DMS153 treated with DMSO at 0.1 percent for 48 hours (cell line): ENCODE results near the gene MARCHF9.
"Not testable (repeated sequence)": the region's sequence is repeated elsewhere in the genome, so short reads cannot be mapped to it uniquely, and the experiment has no call there.

ENCODE experiments used
- DNase-seq: peaks from one replicate; lab custom pipeline; 2025; ENCODE audit not compliant: unreplicated experiment; lab: John Stamatoyannopoulos, UW

MARCHF9 gene

DNA sequence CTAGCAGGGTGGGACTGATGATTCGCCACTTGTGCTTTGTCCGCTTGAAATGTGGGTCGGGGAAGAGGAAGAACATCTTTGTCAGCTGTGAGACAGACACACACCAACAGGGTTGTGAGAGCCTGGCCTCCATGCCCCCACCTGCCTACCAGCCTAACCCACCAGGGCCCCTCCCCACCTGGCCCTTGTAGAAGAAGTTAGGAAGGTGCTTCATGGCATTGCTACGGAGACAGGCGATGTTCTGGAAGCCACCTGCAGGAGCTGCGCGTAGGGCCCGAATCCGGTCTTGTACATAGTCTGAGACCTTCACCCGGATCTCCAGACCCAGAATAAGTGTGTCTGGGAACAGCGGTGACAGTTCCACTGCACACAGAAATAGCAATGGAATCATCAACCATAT is 14.7 kb downstream of the MARCHF9 start:
- DNase-seq: no peak

GRCh38 chr12:57770734-57771133 is 15.8 kb downstream of the MARCHF9 start:
- DNase-seq: no peak

DNA sequence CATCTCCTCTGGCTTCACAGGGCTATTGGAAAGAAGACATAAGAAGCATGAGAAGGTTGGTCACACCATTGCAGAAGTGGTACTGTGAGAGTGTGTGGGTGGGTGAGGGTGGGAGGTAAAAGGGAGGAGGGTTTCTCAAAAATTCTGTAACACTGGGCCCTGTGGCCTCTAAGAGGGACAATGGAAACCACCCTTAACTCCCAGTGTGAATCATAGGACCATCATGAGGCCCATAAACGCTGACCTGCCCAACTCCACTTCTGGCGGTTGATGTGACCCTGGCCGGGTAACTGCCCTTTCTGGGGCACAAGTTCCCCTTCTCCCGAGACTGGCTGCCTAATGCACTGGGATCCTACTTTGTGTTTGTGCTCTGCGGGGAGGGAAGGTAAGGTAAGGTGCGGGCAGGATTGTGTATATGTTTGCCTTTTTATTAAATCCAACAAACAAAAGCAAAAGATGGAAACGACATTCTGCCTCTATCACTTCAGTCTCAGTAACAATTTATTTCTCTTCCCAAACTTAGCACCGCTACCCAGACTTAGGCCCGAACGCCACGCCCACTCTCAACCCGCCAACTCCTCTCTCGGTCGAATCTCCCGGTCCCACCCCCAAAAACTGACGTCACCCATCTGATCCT is 16.5 kb downstream of the MARCHF9 start:
- peak; percentile 86 for DNase-seq

GRCh38 chr12:57771873-57772428 is 17.0 kb downstream of the MARCHF9 start, which contains the start of gene METTL1:
Gene METTL1 (minus strand): TSS chr12:57772105. CDS start chr12:57772083, 22 bp downstream.
- peak; percentile 86 for DNase-seq

- peak; percentile 12 for DNase-seq
Observed at GRCh38 chr12:57772429-57773322, 17.8 kb downstream of the MARCHF9 start, which contains the start of gene EEF1AKMT3. Gene EEF1AKMT3 (plus strand): TSS chr12:57772614. CDS start chr12:57772725, 111 bp downstream.

- DNase-seq: not testable (repeated sequence)
Observed at GRCh38 chr12:57774634-57775033, 19.7 kb downstream of the MARCHF9 start.

DNA sequence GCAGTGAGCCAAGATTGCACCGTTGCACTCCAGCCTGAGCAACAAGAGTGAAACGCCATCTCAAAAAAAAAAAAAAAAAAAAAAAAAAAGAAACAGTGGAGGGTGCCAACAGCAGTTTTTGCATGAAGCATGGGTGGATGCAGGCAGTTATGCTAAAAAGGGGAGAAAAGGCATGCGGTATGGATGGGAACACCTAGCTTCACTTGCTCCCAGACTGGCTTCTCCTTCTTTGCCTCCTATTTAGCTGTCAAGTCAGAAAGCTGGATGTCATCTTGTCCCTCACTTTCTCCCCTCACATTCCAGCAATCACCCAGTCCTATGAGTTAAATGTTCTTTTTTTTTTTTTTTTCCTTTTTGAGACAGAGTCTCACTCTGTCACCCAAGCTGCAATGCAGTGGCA is 20.1 kb downstream of the MARCHF9 start:
- DNase-seq: no peak

- no peak for DNase-seq
Observed at GRCh38 chr12:57775563-57776246, 20.8 kb downstream of the MARCHF9 start.

- DNase-seq: no peak
Observed at GRCh38 chr12:57776247-57776587, 21.3 kb downstream of the MARCHF9 start.

- DNase-seq: no peak
Observed at GRCh38 chr12:57777367-57777766, 22.5 kb downstream of the MARCHF9 start.

DNA sequence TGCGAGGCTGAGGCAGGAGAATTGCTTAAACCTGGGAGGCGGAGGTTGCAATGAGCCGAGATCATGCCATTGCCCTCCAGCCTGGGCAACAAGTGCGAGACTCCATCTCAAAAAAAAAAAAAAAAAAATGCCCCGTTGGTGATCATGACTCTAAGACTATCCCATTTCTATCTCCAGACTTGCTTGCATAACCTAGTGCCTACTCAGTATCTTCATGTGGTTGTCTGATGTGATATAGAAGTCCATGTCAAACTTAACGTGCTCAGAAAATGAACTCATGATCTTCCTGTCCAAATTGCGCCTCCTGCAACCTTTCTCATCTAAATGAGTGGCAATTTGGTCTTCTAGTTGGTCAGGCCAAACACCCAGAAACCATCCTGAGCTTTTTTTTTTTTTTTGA is 23.0 kb downstream of the MARCHF9 start:
- DNase-seq: no peak

DNA sequence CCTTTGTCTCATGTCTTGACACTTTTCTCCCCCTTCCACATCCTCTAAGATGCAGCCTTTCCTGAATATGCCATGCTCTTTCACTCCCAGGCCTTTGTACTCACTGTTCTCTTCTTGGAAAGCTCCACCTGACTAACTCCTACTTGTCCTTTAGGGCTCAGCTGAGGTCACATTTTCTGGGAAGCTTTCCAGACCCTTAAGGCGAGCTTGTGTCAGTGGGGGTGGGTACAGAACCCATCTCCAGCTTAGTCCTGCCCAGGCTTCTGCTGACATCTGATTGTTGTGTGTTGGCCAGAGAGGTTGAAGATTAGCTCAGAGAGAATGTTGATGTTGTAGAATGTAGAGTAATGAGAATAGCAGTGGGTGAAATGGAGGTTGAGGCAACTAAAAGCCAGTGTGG is 24.8 kb downstream of the MARCHF9 start:
- DNase-seq: no peak

DNA sequence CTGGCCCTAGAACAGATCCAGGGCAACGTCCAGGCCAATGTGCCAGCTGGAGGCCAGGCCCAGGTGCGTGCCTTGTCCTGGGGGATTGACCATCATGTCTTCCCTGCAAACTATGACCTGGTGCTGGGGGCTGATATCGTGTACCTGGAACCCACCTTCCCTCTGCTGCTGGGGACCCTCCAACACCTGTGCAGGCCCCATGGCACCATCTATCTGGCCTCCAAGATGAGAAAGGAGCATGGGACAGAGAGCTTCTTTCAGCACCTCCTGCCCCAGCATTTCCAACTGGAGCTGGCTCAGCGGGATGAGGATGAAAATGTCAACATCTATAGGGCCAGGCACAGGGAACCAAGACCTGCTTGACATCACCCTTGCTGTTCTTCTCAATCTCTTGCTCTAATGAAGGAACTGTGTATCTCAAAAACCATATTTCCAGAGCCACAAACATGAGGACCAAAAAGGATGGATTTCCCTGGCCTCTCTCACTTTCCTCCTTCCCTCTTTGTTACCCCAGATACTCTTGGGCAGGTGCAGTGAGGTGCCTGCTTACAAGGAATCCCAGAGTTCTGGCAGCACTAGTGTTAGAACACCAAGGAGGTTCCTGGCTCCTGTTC is 25.5 kb downstream of the MARCHF9 start:
- no peak for DNase-seq

DNA sequence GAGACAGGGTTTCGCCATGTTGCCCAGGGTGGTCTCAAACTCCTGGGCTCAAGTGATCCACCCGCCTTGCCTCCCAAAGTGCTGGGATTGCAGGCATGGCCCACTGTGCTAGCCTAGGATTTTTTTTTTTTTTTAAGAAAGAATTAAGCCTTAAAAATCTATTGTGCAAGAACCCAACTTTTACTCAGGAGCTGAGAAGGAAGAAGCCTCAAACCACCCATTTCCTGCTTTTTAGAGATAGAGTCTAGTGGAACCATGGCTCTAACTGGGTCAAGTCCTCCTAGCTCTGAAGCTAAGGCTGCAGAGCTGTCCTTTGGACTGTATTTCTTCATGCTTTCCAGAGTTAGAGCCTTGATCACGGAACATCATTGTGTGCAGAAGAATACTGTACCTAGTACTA is 26.3 kb downstream of the MARCHF9 start:
- DNase-seq: no peak

- DNase-seq: no peak
Observed at GRCh38 chr12:57781801-57782200, 26.9 kb downstream of the MARCHF9 start.

DNA sequence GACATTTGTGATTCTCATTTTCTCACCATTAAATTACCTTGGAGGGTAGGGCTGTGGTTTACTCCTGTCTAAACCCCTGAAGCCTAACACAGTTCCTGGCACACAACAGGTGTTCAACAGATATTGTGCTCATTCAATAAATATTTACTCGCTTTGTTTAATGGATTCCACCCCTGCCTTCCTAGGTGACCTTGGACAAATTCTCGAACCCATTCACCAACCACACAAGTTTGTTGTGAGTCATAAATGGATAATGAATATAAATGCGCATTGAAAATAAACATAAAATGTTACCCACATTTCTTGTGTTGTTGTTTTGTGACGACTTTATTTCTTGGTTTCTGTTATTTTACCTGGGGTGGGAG is 27.3 kb downstream of the MARCHF9 start:
- DNase-seq: no peak

GRCh38 chr12:57782608-57783465 is 27.9 kb downstream of the MARCHF9 start, which contains the start of gene TSFM:
Gene TSFM (plus strand): TSS chr12:57782787. CDS start chr12:57782802, 15 bp downstream.
- DNase-seq: peak; percentile 89

DNA sequence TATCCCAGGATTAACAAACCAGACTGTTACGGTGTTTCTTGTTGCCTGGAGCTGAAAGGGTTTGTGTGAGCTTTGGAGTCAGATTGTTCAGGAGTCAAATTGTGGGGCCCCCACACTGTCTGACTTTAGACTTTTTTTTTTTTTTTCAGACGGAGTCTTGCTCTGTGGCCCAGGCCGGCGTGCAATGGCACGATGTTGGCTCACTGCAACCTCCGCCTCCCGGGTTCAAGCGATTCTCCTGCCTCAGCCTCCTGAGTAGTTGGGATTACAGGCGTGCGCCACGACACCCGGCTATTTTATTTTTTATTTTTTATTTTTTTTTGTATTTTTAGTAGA is 28.5 kb downstream of the MARCHF9 start:
- DNase-seq: no peak

DNA sequence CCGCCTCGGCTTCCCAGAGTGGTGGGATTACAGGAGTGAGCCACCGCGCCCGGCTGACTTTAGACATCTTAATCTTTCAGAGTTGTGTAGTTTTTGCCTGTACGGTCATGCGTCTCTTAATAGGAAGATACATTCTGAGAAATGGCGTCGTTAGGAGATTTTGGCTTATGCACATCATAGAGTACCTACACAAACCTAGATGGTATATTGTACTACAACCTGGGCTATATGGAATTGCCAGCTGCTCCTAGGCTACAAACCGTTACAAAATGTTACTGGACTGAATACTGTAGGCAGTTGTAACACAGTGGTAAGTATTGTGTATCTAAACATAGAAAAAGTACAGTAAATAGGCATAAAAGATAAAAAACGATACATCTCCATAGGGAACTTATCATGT is 29.0 kb downstream of the MARCHF9 start:
- DNase-seq: no peak

GRCh38 chr12:57793920-57794319 is 39.0 kb downstream of the MARCHF9 start:
- no peak for DNase-seq
